Measurements from ENCODE around the gene AOC3.

AOC3 gene

DNA sequence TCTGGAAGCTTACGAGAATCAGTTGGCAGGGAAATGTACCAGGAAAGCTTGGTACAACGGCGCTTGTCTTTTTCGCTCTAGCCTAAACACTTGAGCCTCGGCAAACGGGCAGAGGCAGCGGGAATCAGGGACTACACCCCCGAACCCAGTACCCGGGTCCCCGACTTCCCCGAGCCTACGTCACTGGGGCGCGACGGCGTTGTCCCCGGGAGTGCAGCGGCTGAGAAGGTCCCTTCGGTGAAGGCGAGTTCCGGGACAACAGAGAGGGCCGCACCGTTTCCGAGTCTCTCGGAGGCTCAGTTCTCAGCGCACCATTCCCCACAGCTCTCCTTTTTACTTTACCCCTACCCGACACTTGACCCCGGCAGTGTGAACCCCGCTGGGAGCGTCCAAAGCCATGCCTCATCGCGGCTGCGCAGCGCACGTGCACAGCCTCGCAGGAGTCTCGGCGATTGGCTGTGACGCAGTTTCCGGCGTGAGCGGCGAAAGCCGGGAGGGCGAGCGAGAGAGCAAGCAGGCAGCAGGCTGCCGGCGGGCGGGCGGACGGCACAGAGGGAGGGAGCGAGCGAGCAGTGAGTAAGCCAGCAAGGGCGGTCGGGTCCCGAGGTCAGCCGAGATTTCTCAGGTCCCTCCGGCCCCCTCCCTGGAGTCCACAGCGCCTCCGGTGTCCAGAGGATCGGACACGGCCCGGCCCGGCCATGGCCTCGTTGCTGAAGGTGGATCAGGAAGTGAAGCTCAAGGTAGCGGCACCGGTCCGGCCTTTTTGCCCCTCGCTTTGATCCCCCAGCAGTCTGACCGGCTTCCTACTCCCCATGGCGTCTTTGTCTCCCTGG, 17.8 kb upstream of the AOC3 start, which contains the start of gene PSME3:
PSME3 (plus strand) TSS at position 464 of the 833 bp plus-strand sequence; CDS start at position 699, 235 bp downstream.
- TF ChIP-seq, protein P1, sequence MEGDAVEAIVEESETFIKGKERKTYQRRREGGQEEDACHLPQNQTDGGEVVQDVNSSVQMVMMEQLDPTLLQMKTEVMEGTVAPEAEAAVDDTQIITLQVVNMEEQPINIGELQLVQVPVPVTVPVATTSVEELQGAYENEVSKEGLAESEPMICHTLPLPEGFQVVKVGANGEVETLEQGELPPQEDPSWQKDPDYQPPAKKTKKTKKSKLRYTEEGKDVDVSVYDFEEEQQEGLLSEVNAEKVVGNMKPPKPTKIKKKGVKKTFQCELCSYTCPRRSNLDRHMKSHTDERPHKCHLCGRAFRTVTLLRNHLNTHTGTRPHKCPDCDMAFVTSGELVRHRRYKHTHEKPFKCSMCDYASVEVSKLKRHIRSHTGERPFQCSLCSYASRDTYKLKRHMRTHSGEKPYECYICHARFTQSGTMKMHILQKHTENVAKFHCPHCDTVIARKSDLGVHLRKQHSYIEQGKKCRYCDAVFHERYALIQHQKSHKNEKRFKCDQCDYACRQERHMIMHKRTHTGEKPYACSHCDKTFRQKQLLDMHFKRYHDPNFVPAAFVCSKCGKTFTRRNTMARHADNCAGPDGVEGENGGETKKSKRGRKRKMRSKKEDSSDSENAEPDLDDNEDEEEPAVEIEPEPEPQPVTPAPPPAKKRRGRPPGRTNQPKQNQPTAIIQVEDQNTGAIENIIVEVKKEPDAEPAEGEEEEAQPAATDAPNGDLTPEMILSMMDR (IDR thresholded peaks at IDR 0.05; ENCODE audit: low read depth, low read length) = no peak
- H3K4me3 ChIP-seq (ENCODE audit: low read depth, low read length) = peak within 1 kb of the TSS; percentile 99

DNA sequence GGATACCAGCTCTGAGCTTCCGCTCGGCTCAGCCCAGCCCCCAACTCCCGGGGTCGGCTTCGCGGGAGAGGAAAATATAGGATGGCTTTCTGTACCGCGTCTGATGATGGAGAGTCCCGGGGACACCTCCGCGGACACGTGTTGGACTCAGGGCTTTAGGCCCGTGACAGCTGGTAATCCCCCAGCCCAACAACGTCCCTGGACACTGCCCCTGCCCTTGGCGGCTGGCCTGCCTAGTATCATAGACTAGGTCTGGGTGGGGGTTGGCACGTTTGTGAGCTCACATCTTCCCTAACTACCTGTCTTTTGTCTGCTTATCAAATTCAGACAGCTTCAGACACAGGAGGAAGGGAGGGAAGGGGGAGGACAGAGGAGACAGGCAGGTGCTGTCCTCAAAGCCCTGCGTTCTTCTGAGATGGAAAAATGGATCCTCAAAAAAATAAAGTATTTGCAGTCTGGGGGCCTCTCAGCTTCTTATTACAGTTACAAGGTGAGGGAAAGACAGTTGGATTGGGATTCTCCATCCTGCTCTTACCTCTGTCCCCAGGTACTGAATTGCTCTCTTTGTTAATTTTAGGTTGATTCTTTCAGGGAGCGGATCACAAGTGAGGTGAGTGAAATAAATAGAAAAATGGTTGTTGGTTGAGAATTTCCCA, 17.1 kb upstream of the AOC3 start:
- H3K4me3 ChIP-seq (ENCODE audit: low read depth, low read length) = peak overlapping the region; percentile 99
- TF ChIP-seq, protein P1 (IDR thresholded peaks at IDR 0.05; ENCODE audit: low read depth, low read length) = no peak

DNA sequence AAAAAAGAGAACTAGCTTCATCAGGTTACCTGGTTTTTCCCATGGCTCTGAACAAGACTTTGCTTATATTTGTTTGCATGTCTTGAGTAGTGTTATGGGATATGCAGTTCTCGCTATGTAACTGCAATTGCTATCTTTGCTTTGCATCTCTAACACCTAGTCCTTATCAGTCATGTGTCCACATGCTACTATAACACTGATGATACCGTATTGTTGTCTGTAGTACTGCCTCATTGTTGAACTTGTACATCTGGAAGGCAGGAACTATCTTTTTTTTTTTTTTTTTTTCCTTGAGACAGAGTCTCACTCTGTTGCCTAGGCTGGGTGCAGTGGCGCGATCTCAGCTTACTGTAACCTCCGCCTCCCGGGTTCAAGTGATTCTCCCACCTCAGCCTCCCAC, 15.3 kb upstream of the AOC3 start:
- no peak overlapping the region for H3K4me3 ChIP-seq (ENCODE audit: low read depth, low read length)
- TF ChIP-seq, protein P1 (IDR thresholded peaks at IDR 0.05; ENCODE audit: low read depth, low read length) = no peak

DNA sequence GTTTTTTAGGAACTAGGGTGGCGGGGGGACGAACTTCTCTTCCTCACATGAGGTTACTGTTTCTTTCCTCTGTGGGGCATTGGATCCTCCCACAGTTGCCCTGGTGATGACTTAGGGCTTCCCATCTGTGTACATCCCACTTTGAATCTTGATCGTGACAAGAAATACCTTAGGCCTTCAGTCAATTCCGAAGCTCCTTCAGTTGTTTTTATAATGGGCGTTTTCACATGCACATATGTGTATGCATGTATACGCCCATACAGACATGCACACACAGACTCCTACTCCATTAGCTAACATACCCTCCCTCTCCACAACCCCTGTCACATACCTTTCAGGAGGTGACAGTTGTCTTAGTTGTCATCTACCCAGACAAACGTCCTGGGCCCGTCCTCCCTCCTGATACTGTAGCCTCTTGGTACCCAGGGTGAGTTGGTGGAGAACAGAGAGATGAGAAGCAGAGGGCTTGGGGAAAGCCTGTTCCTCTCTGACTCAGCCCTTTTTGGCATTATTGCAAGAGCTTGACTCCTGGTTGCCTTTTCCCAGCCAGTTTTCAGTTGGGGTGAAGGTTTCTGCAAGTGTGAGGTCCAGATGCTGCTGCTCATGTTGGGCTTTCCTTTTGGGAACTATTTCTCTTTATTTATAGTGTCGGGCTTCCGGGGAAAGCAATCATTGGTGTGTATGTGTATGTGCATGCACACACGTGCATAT, 8.9 kb upstream of the AOC3 start:
- TF ChIP-seq, protein P1 (IDR thresholded peaks at IDR 0.05; ENCODE audit: low read depth, low read length) = no peak
- no peak overlapping the region for H3K4me3 ChIP-seq (ENCODE audit: low read depth, low read length)

DNA sequence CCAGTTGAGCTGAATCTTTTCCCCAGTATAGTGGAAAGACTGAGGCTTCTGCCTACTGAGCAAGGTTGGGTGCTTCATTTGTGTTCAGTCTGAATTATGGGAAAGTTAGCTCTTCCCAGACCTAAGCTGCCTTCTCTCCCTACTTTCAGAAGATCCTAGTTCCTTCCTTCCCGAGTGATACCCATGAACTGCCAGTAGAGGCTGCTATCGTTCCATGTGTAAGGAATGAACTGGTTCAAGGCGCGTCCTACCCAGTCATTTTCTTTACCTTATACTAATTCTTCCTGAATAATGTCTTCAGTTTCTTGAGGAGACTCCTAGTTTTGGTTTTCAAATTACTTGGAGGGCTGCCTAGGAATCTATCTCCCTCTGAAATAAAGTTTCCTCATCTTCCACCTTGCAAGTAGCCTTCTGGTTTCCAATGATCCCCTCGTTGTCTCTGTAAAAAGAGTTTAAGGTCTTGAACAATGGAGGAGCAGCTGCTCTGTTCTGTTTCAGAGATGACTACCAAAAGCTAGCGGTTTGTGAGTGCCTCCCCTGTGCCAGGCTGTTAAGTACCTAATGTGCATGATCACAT, 7.6 kb upstream of the AOC3 start:
- TF ChIP-seq, protein P1 (IDR thresholded peaks at IDR 0.05; ENCODE audit: low read depth, low read length) = peak; percentile 100

DNA sequence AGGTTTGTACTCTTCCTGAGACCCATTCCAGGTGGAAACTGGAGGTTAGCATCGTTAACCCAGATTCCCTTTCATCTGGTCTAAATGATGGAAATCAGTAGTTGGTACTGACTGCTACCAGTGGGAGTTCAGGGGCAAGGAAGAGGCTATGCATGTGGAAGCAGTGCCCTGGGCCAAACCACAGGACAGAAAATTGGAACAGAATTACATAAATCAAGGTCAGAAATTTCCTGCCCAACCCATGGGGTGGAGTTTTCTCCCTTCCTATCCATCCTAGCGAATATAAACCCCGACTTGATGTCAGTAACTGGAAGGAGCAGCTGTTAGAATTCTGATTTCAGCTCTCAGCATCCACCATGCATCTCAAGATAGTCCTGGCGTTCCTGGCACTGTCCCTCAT, 6.7 kb upstream of the AOC3 start, which contains the start of gene AOC2:
AOC2 (plus strand) TSS at position 310 of the 400 bp plus-strand sequence; CDS start at position 357, 47 bp downstream.
- TF ChIP-seq, protein P1 (IDR thresholded peaks at IDR 0.05; ENCODE audit: low read depth, low read length) = no peak
- no peak within 1 kb of the TSS for H3K4me3 ChIP-seq (ENCODE audit: low read depth, low read length)

More for the DNA sequence above, 7.6 kb upstream of the AOC3 start:
- H3K4me3 ChIP-seq (ENCODE audit: low read depth, low read length) = no peak overlapping the region

Data from WI38 (cell line).